Activated CD8-positive, alpha-beta memory T cell treated with anti-CD3 and anti-CD28 coated beads, Interleukin-2, amount 10 ng/mL, durations not matched to agents 7 days and 5 days (primary cell): Measurements from ENCODE around the gene FADS3. TPM values are rescaled to one million over a fixed set of nuclear protein-coding genes. Genes with fewer than 3 reads are reported as not detected.

Experiments
- ATAC-seq: fragments of 150-1000 bp; cut with Tn5 transposase; one replicate; pipeline ENCODE4 v1.10.0; 2021; ENCODE audit warnings: moderate library complexity
- CTCF ChIA-PET: fragments of 350-600 bp; sonication (Branson Sonifier 250); formaldehyde crosslinking; loops from one replicate; lab custom pipeline; 2021; ENCODE audit warnings: antibody characterized with exemption; lab: Charles Lee
- DNase-seq: peaks from one replicate; pipeline ENCODE4 v3.0.0-alpha.2; 2020
- H3K27ac Mint-ChIP-seq: one replicate; pipeline ENCODE4 v1.8.0; 2021; ENCODE audit warnings: mild to moderate bottlenecking, mixed read lengths
- H3K27me3 Mint-ChIP-seq: one replicate; pipeline ENCODE4 v1.8.0; 2021; ENCODE audit warnings: mixed read lengths
- H3K36me3 Mint-ChIP-seq: one replicate; pipeline ENCODE4 v1.8.0; 2021; ENCODE audit warnings: mild to moderate bottlenecking, mixed read lengths
- H3K4me1 Mint-ChIP-seq: one replicate; pipeline ENCODE4 v1.8.0; 2021; ENCODE audit warnings: mixed read lengths
- H3K4me3 Mint-ChIP-seq: one replicate; pipeline ENCODE4 v1.8.0; 2021; ENCODE audit warnings: mild to moderate bottlenecking, moderate library complexity, mixed read lengths
- H3K9me3 Mint-ChIP-seq: one replicate; pipeline ENCODE4 v1.8.0; 2022; ENCODE audit warnings: low read depth, mixed read lengths
- total RNA-seq, 2 experiments: library from RNA; stranded (reverse); gene quantifications; one replicate each; pipeline ENCODE4 v1.2.3, GENCODE V29; 2021

The FADS3 gene
- total RNA-seq, 2 experiments from 2014 or later: 2.6 to 7.7 TPM

DNA sequence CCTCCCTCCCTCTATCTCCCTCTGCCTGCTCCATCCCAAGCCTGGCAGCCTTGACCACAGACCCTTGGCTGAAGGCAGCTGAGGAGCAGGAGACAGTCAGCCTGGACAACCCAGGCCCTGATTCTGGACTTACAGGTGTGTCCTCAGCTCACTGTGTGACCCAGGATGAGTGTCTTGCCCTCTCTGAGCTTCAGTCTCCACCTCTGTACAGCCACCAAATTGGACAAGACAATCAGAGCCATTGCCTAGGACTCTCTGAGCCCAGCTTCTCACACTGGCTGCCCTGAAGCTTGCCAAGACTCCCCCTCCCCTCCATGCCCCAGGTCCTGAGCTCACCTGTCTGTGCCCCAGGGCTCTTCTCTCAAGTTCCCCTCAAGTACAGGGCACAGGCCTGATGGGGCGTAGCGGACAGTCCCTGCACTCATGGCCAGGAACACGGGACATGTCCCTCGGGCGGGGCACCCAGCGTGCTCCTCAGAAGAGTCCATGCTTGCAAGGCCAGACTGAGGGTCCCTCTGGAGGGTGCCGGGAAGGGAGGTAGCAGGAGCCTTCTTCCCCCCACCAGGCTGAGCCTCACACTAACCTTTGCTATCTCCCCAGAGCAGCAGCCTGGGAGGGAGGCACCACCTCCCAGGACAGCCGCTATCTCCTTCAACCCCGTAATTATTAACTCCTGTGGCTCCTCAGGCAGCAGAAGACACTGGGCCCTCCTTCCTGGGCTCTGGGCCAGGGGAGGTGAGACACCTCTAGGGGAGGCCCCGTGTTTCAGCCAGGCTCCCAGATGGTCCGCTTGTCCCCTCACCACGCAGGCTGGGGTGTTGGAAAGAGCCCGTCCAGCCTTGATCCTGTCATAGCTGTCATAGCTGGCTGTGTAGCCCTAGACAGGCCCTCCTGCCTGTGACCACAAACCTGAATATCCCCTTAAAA is 28.6 kb upstream of the FADS3 start:
- H3K4me3 Mint-ChIP-seq: no peak overlapping the region
- H3K27ac Mint-ChIP-seq: no peak overlapping the region
- peaks cover 5% of the 10 kb centered on the region for H3K4me1 Mint-ChIP-seq
- H3K36me3 Mint-ChIP-seq: no peaks in the 10 kb centered on the region
- no peaks in the 10 kb centered on the region for H3K9me3 Mint-ChIP-seq
- H3K27me3 Mint-ChIP-seq: peaks cover 51% of the 10 kb centered on the region
- DNase-seq (no peak), ATAC-seq (no peak)
- CTCF ChIA-PET: interaction anchor here (0.9 kb wide), 1 partner anchor 23 kb away, joined by 3 read pairs; no protein-coding TSS in a partner anchor

DNA sequence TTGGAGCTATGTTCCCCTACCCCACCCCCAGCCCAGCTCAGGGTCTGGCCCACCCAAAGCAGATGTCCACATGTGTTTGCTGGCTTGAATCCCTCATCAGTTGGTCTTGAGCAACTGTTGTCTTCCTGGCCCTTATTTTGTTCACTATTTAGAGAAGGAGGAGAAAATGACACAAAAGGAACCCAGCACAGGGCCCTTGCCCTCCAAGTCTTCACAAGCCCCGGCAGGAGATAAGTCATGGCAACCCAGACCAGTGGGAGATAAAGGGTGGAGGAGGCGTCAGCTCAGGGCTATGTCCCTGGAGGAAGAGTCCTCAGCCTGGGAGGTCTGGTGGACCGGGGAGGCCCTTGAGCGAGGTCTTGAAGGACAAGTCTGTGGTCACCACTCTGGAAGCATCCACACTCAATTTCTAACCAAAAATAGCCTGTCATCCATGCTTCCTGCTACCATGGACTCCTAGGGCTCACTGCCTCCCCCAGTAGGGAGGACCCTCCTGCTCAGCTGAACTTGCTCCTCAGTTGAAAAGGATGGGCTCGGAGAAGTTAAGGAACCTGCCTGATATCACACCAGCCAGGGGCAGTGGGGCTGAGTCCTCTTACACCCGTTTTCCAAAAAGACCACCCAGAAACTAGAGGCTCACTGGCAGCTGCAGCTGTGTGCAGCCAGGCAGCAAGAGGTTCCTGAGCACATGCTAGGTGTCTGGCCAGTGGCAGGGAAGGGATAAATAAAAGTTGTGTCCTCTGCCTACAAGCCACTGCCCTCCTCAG is 27.8 kb upstream of the FADS3 start:
- Mint-ChIP-seq H3K4me1 (peaks cover 5% of the 10 kb centered on the region), H3K27me3 (peaks cover 49% of the 10 kb centered on the region), H3K4me3 (no peak overlapping the region), H3K27ac (no peak overlapping the region), H3K36me3 (no peaks in the 10 kb centered on the region), H3K9me3 (no peaks in the 10 kb centered on the region)
- DNase-seq (no peak), ATAC-seq (no peak)
- CTCF ChIA-PET: no interaction called here

DNA sequence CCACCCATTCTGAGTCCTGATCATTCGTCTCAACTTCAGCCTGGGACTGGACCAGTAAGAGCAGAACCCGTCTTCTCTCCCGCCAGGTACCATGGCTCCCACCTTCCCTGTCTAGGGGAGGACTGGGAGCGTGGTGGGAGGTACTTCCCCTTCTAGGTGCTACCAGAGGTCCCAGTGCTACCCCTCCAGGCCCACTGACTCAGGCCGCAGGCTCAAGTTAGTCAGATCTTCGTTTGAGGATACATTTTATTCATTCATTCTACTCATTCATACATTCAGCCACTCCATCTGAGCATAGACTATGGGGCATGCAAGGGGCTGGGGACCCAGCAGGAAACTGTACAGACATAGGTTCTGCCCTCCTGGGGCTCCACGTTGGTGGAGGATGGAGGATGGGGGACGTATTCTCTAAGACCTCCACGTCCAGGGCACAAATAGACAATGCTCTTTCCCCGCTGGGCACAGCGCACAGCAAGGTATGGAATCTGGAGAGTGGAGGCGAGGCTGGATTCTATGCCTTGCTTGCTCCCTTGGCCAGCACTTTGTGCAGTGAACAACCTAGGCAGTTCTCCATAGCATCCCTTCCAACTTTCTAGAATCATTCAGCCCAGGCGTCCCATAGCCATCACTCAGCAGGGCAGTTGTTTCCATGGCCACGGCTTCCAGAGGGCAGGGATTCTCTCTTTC is 27.0 kb upstream of the FADS3 start:
- H3K36me3 Mint-ChIP-seq: no peaks in the 10 kb centered on the region
- H3K4me1 Mint-ChIP-seq: peaks cover 5% of the 10 kb centered on the region
- H3K9me3 Mint-ChIP-seq: no peaks in the 10 kb centered on the region
- ATAC-seq (no peak), DNase-seq (no peak)
- H3K27me3 Mint-ChIP-seq: peaks cover 48% of the 10 kb centered on the region
- H3K27ac Mint-ChIP-seq: no peak overlapping the region
- no peak overlapping the region for H3K4me3 Mint-ChIP-seq
- CTCF ChIA-PET: no interaction called here

DNA sequence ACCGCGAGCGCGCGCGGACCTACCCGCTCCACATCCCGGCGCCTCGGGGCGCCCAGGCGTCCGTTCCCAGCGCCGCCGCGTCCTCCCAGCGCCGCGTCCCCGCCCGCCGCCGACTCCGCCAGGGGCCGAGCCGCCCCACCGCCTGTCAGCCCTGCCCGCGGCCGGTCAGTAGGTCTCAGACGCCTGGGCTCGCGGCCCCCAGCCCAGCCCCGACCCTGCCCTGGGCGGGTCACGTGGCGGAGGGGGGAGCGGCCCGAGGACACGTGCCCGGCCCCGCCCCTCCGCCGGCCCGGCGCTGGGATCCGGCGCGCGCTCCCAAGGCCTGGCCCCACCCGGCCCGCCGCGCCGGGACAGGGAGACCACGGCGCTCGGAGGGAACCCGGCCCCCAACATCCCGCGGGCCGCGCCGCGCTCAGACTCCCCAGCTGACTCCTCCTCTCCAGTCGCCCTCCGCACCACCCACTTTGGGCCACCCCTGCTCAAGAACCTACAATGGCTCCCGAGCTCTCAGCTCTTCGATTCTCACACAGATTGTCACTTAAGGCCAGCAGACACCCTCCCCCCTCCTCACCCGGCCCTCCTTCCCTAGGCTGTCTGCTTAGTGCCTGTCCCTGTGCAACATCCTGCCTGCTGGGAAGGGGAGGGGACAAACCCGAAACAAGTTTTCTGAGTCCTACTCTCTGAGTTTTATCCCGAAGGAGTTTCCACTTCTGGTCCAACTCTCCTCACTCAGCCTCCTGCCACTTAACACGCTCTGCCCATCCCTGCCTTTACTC is 26.2 kb upstream of the FADS3 start, which contains the start of gene RAB3IL1:
Gene RAB3IL1, minus strand, starts transcription at position 233 of the 776 bp plus-strand sequence. Its CDS starts 199 bp downstream, at position 34.
- ATAC-seq: peak; percentile 41
- Mint-ChIP-seq H3K36me3 (no peaks in the 10 kb centered on the region), H3K27me3 (peaks cover 48% of the 10 kb centered on the region), H3K4me3 (peak within 1 kb of the TSS; percentile 46), H3K9me3 (no peaks in the 10 kb centered on the region), H3K27ac (no peak within 1 kb of the TSS), H3K4me1 (peaks cover 5% of the 10 kb centered on the region)
- DNase-seq: no peak
- CTCF ChIA-PET: no interaction called here

DNA sequence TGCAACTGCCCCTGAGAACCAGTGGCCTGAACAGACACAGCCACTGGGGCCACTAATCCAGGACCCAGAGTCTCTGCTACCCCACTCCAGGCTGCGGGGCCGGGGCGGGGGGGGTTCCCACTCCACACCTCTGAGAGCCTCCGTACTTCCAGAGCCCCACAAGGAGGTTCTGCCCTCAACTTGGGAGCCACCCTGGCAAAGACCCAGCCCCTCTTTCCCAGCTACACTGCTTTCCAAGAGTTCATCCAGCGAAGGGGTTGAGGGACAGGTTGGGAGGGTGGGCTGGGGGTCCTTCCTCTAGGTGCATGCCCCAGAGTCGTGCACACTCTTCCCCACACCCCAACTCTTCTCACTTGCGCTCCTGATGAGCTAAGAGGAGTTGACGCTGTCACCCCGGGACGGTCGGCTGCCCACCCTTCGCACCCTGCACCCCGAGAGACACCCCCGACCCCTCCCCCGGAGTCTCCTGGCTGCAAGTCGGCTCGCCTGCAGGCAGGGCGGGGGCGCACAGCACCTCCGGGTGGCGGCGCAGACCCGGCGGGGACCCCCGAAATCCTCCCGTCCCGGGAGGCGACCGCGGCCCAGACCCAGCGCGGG is 25.5 kb upstream of the FADS3 start:
- Mint-ChIP-seq H3K4me1 (peaks cover 5% of the 10 kb centered on the region), H3K9me3 (no peaks in the 10 kb centered on the region), H3K4me3 (no peak overlapping the region), H3K27me3 (peaks cover 48% of the 10 kb centered on the region), H3K36me3 (no peaks in the 10 kb centered on the region), H3K27ac (no peak overlapping the region)
- CTCF ChIA-PET: interaction anchor here (0.6 to 0.7 kb wide), 2 partner anchors 31 to 169 kb away, joined by 4 to 5 read pairs; no protein-coding TSS in a partner anchor
- ATAC-seq (peak; percentile 14), DNase-seq (no peak)

DNA sequence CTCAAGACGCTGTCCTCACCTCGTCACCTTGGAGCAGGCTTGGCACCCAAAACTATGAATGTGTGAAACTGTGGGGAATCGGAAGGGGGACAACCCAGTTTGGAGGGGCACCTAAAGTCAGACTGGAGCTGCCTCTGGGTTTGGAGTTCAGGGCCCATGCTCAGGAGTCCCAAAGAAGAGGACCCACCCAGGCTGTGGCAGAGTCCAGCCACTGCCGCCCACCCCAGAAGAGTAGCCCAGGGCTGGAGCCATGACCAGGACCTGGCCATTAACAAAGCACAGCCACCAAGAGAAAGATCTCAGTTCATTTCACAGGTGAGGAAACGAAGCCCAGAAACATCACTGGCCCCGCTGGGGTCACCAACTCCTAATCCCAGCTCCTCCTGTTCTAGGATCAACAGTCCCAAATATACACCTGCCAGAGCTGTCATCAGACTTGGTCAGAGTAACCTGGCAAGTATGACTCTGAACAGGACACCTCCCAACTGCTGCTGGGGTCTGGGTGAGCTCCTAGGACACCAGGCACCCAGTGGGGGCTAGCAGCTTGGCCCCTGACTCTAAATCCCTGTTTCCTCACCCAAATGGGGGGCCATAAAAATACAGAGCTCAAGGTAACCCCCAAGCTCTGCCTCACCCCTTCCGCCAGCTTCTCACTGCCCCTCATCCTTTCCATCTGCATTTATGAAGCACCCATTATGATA is 23.3 kb upstream of the FADS3 start:
- Mint-ChIP-seq H3K4me3 (no peak overlapping the region), H3K27me3 (peaks cover 40% of the 10 kb centered on the region), H3K27ac (no peak overlapping the region), H3K4me1 (peaks cover 5% of the 10 kb centered on the region), H3K36me3 (no peaks in the 10 kb centered on the region), H3K9me3 (no peaks in the 10 kb centered on the region)
- ATAC-seq: no peak
- DNase-seq: no peak
- CTCF ChIA-PET: interaction anchor here (0.7 to 1.6 kb wide), 3 partner anchors 15 to 168 kb away, joined by 3 to 5 read pairs (median 5); no protein-coding TSS in a partner anchor

DNA sequence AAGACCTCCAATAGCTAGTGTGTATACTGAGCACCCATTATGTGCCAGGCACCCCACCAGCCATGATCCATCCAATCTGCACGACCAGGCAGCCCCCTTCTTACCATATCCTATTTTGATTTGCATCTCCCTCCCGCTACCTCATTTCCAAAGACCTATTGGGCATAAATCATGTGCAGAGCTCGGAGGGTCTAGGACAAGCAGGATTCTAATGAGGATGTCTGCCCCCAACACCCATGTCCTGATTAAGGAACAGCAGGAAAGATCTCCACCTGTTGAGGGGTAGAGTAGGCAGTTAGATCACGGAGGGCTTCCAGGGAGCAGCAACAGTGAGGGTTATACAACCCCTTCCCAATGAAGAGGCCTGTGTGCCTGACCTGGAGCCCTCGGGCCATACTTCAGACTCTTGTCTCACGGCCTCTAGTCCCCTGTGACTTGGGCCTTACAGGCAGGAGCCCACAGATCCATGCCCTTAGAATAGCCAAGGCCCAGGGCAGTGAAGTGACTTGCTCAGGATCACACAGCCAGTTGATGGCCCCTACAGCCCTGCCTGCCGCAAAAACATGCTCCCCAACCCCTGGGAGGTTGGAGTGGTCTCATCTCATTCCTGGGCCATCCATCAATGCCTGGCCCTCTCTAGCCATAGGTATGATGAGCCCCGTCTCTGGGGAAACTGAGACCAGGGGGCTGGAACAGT is 22.5 kb upstream of the FADS3 start:
- CTCF ChIA-PET: interaction anchor here (1.4 to 1.6 kb wide), 2 partner anchors 16 to 168 kb away, joined by 5 read pairs; no protein-coding TSS in a partner anchor
- H3K4me3 Mint-ChIP-seq: no peak overlapping the region

DNA sequence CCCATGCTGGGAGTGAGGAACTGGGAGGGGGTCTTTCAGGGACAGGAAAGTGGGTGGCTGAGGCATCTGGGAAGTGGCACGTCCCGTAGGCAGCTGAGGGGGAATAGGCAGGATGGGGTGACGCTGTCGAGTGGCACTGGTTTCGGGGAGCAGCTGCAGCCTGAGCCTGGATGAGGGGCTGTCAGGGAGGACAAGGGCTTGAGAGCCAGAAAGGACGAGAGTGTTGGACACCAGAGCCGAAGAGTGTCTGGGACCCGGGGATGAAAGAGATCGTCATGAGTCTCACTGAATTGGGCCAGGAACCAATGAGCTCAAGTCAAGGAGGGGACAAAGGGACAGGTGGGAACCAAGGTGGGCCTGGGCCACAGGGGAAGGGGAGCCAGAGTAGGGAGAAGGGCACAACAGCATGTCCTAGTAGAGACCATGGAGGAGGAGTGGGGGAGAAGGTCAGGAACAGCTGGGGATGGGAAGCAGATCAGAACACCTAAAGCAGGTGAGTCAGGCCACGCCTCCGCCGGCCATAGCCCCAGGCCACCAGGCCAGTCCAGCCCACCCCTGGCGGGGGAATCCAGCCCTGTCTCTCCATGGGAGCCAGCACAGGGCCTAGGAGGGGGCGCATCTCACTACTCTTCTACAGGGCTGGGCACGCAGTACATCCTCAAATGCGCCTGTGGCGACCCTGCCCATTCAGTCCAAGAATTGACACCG is 21.8 kb upstream of the FADS3 start:
- Mint-ChIP-seq H3K36me3 (no peaks in the 10 kb centered on the region), H3K27ac (no peak overlapping the region), H3K27me3 (peaks cover 26% of the 10 kb centered on the region), H3K9me3 (no peaks in the 10 kb centered on the region), H3K4me3 (no peak overlapping the region), H3K4me1 (peaks cover 5% of the 10 kb centered on the region)
- ATAC-seq: no peak
- DNase-seq: no peak
- CTCF ChIA-PET: interaction anchor here (1.4 kb wide), 1 partner anchor 15 kb away, joined by 5 read pairs; no protein-coding TSS in a partner anchor

More for the DNA sequence above, 22.5 kb upstream of the FADS3 start:
- peaks cover 5% of the 10 kb centered on the region for H3K4me1 Mint-ChIP-seq
- no peak overlapping the region for H3K27ac Mint-ChIP-seq
- H3K27me3 Mint-ChIP-seq: peaks cover 33% of the 10 kb centered on the region
- ATAC-seq: no peak
- no peak for DNase-seq
- no peaks in the 10 kb centered on the region for H3K36me3 Mint-ChIP-seq
- no peaks in the 10 kb centered on the region for H3K9me3 Mint-ChIP-seq

DNA sequence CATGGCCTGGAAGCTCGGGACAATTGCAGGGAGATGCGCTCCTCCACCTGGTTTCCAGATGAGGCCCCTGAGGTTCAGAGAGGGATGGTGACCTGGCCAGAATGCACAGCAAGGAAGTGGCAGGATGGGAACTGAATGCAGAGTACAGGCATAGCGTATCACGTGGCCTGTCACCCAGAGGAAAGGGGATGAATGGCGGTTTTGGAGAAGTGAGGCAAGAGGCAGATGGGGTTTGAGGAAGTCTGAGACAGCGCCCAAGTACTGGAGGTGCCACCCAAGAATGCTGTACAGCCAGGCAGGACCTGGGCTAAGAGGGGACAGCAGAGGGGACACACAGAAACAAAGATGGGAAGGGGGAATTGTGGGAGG is 21.2 kb upstream of the FADS3 start:
- ATAC-seq: no peak
- peaks cover 1% of the 10 kb centered on the region for H3K4me1 Mint-ChIP-seq
- CTCF ChIA-PET: no interaction called here
- no peaks in the 10 kb centered on the region for H3K36me3 Mint-ChIP-seq
- no peaks in the 10 kb centered on the region for H3K9me3 Mint-ChIP-seq
- DNase-seq: no peak
- peaks cover 20% of the 10 kb centered on the region for H3K27me3 Mint-ChIP-seq
- H3K27ac Mint-ChIP-seq: no peak overlapping the region
- H3K4me3 Mint-ChIP-seq: no peak overlapping the region

DNA sequence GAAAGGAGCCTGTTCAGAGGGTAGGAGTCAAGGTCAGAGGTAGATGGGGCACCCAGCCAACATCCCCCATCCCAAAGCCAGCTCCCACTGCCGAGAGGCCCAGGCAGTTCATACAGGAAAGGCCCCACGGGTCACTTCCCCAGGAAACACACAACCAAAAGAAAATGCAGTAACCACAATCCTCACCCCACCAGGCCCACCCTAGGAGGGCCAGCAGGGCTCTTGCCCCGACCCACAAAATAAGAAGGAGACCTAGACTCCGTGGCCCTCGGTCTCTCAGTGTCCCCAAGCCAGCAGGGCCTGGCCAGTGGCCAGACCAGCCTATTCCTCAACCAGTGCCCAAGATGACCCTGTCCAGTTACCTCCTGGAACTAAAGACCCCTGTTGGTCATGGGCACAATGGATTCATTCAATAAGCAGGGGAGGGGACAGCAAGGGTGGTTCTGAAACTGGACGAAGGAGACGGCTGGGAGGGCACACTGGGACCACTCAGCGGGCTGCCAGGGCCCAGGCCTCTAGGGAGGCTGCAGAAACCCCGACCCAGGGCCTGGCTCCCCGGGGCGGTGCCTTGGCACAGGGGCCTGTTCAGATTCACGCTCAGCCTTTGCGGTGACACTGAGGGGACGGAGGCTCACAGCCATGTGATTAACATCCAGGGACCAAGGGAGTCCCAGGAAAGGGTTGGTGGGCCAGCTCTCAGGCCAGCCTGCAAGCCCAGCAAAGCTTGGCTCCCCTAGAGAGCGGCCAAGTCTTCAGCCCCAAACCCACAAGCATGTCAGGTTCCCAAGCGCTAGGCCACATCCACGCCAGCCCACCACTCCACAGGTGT is 20.6 kb upstream of the FADS3 start:
- ATAC-seq (no peak), DNase-seq (no peak)
- H3K27ac Mint-ChIP-seq: no peak overlapping the region
- H3K9me3 Mint-ChIP-seq: no peaks in the 10 kb centered on the region
- peaks cover 18% of the 10 kb centered on the region for H3K27me3 Mint-ChIP-seq
- CTCF ChIA-PET: no interaction called here
- H3K4me3 Mint-ChIP-seq: no peak overlapping the region
- H3K36me3 Mint-ChIP-seq: no peaks in the 10 kb centered on the region
- H3K4me1 Mint-ChIP-seq: peaks cover under 1% of the 10 kb centered on the region
